A673 (cell line): ENCODE measurements around the gene TM6SF1. TPM values are rescaled to one million over a fixed set of nuclear protein-coding genes. Genes with fewer than 3 reads are reported as not detected.

Experiments
- BruUV-seq: library from RNA; stranded (reverse); fragments of 400-500 nt; replicated peaks from 2 replicates; lab custom pipeline; 2021; lab: Mats Ljungman, UMichigan
- CTCF ChIA-PET: fragments of 300-600 bp; sonication (Branson Sonifier 250); formaldehyde crosslinking; loops from one replicate; lab custom pipeline; 2022; ENCODE audit warnings: antibody characterized with exemption; lab: Charles Lee
- POLR2A ChIA-PET: fragments of 300-600 bp; sonication (Branson Sonifier 250); formaldehyde crosslinking; loops from one replicate; lab custom pipeline; 2022; ENCODE audit warnings: antibody characterized with exemption; ENCODE audit not compliant: low non-redundant PET; lab: Charles Lee
- DNase-seq: peaks from one replicate; pipeline ENCODE4 v3.0.0-alpha.2; 2015; ENCODE audit warnings: low spot score
- H3K27ac ChIP-seq: fragments of 200-600 bp; sonication (generic); 2 replicates; pipeline ENCODE4 v1.5.1; 2016; ENCODE audit warnings: mixed run types, low read depth, mild to moderate bottlenecking, mixed read lengths, antibody characterized with exemption, low read length; ENCODE audit not compliant: poor library complexity, severe bottlenecking
- H3K27me3 ChIP-seq: fragments of 200-600 bp; sonication (generic); replicated peaks from 2 replicates; pipeline ENCODE4 v1.6.1; 2017; ENCODE audit warnings: mixed run types, low read depth, mild to moderate bottlenecking, mixed read lengths, antibody characterized with exemption, low read length; ENCODE audit not compliant: insufficient read depth, poor library complexity
- H3K36me3 ChIP-seq: fragments of 200-600 bp; sonication (generic); 2 replicates; pipeline ENCODE4 v1.6.1; 2016; ENCODE audit warnings: mixed run types, mild to moderate bottlenecking, mixed read lengths, antibody characterized with exemption, low read length; ENCODE audit not compliant: insufficient read depth, poor library complexity, severe bottlenecking
- H3K4me1 ChIP-seq: fragments of 200-600 bp; sonication (generic); 2 replicates; pipeline ENCODE4 v1.6.1; 2017; ENCODE audit warnings: mixed run types, mild to moderate bottlenecking, mixed read lengths, antibody characterized with exemption, low read length; ENCODE audit not compliant: insufficient read depth, poor library complexity, severe bottlenecking
- H3K4me3 ChIP-seq: fragments of 200-600 bp; sonication (generic); 2 replicates; pipeline ENCODE4 v1.5.1; 2016; ENCODE audit warnings: low read depth, mixed run types, mild to moderate bottlenecking, mixed read lengths, low read length; ENCODE audit not compliant: poor library complexity, severe bottlenecking
- H3K9me3 ChIP-seq: fragments of 200-600 bp; sonication (generic); 2 replicates; pipeline ENCODE4 v1.6.1; 2016; ENCODE audit warnings: mixed run types, low read depth, mild to moderate bottlenecking, mixed read lengths, antibody characterized with exemption, low read length; ENCODE audit not compliant: poor library complexity, severe bottlenecking
- EZH2 ChIP-seq: fragments of 200-600 bp; sonication (generic); IDR thresholded peaks from 2 replicates; pipeline ENCODE4 v1.6.1; 2017; ENCODE audit warnings: borderline replicate concordance, low read depth, mild to moderate bottlenecking, mixed read lengths, antibody characterized with exemption, low read length; ENCODE audit not compliant: poor library complexity, severe bottlenecking
- intact Hi-C: fragments of 100-400 bp; cut with micrococcal nuclease; formaldehyde crosslinking; loops from one replicate; pipeline ENCODE4 v1.10.0; 2022; ENCODE audit not compliant: unreplicated experiment
- total RNA-seq: library from RNA; stranded (reverse); gene quantifications from 2 replicates; pipeline ENCODE4 v1.2.3, GENCODE V29; 2021
- TF ChIP-seq, protein P1 (sequence below): fragments of 300-800, 200-600 bp; sonication (generic); conservative IDR thresholded peaks from 2 replicates; pipeline ENCODE4 v1.5.1; 2017; ENCODE audit warnings: low read depth, mild to moderate bottlenecking, antibody characterized with exemption, low read length, moderate library complexity, mixed read lengths

Gene TM6SF1
- total RNA-seq, 1 experiment from 2014 or later, result 1.8 TPM

DNA sequence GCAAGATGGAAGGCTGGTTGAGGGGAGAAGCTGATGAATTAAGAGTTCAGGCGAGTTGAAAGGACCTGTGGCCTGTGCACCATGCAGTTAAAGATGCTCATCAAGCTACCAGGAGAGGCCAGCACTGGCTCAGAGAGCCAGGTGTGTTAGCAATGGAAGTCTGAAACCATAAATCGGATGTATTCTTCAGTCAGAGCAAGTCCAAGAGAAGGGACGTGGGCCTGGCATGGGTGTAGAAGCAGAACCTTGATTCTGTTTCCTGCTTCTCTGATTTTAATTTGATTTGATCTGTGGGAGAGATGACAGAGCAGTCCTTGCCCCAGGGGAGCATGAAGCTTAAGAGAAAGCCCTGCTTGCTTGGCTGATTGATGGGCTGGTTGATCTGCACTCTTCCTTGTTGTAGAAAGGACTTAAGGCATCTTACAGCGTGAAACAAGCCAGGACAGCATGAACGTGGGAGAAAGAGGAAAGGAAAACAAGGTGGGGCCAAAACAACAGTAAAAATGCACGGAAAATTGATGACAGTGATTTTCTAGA is 10.9 kb downstream of the TM6SF1 start:
- Histone ChIP-seq H3K4me1 (no peaks in the 10 kb centered on the region), H3K4me3 (no peak overlapping the region), H3K9me3 (no peaks in the 10 kb centered on the region), H3K27me3 (no peaks in the 10 kb centered on the region), H3K27ac (no peak overlapping the region), H3K36me3 (no peaks in the 10 kb centered on the region)
- no TSS peak for BruUV-seq
- TF ChIP-seq, protein P1, sequence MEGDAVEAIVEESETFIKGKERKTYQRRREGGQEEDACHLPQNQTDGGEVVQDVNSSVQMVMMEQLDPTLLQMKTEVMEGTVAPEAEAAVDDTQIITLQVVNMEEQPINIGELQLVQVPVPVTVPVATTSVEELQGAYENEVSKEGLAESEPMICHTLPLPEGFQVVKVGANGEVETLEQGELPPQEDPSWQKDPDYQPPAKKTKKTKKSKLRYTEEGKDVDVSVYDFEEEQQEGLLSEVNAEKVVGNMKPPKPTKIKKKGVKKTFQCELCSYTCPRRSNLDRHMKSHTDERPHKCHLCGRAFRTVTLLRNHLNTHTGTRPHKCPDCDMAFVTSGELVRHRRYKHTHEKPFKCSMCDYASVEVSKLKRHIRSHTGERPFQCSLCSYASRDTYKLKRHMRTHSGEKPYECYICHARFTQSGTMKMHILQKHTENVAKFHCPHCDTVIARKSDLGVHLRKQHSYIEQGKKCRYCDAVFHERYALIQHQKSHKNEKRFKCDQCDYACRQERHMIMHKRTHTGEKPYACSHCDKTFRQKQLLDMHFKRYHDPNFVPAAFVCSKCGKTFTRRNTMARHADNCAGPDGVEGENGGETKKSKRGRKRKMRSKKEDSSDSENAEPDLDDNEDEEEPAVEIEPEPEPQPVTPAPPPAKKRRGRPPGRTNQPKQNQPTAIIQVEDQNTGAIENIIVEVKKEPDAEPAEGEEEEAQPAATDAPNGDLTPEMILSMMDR, result no peak
- no peak for TF ChIP-seq EZH2
- intact Hi-C loops, result no loop called here
- no peak for DNase-seq
- POLR2A ChIA-PET, result no interaction called here
- CTCF ChIA-PET, result no interaction called here

DNA sequence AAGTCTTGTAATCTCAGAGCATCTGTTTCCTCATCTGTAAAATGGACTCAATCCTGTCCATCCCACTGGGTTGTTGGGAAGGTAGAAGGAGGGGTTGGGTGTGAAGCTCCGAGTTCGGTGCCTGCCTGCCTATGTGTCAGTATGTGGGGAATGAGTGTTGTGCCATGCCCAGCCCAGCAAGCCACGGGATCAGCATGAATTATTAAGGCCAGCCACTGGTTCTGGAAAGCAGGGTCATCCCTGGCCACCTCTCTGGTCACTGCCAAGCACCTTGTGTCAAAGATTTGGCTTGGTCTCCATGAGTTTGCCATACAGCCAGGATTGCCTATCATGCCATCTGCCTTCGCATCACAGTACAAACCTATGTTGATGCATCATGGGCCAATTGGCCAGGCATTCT is 11.5 kb downstream of the TM6SF1 start:
- no peaks in the 10 kb centered on the region for H3K27me3 ChIP-seq
- intact Hi-C loops, result no loop called here
- H3K27ac ChIP-seq, result no peak overlapping the region
- no peak overlapping the region for H3K4me3 ChIP-seq
- BruUV-seq, result no TSS peak
- no peaks in the 10 kb centered on the region for H3K9me3 ChIP-seq
- H3K4me1 ChIP-seq, result no peaks in the 10 kb centered on the region
- POLR2A ChIA-PET, result no interaction called here
- no peaks in the 10 kb centered on the region for H3K36me3 ChIP-seq
- TF ChIP-seq EZH2, result no peak
- TF ChIP-seq, protein P1, result no peak
- DNase-seq, result no peak
- CTCF ChIA-PET, result no interaction called here

DNA sequence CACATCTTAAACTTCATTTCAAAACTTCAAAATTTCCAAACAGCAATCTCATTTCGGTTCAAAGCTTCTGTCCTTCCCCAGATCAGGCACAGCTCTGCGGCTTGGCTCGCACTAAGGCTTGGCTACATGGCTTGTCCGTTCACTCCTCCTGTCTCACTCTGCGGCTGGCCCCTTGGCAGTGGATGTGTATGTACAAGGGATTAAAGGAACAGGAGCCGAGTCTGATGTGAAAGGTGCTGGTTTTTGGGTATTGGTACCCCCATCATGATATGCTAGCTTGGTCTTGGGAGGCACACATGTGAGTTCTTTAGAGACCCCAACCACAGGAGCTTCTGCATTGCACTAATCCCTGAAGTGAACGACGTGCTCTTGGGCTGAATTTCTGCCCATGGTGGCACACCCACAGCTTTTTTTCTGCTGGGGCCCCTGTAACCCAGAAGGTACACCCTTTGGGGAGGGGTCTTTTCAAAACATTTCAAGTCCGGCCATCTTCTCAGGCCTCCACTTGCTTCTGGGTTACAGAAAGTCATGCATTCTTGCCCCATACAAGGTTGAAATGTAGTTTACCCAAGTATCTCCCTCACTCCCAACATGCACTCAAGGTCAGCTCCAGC is 12.6 kb downstream of the TM6SF1 start:
- no peaks in the 10 kb centered on the region for H3K27me3 ChIP-seq
- H3K27ac ChIP-seq, result no peak overlapping the region
- no peaks in the 10 kb centered on the region for H3K4me1 ChIP-seq
- BruUV-seq, result no TSS peak
- no peaks in the 10 kb centered on the region for H3K36me3 ChIP-seq
- POLR2A ChIA-PET, result no interaction called here
- H3K9me3 ChIP-seq, result no peaks in the 10 kb centered on the region
- intact Hi-C loops, result no loop called here
- CTCF ChIA-PET, result interaction anchor here (0.6 kb wide), 1 partner anchor 270 kb away, joined by 6 read pairs; no protein-coding TSS in a partner anchor
- H3K4me3 ChIP-seq, result no peak overlapping the region
- DNase-seq, result no peak
- TF ChIP-seq EZH2, result no peak
- TF ChIP-seq, protein P1, result no peak
